Mesothelial cell of epicardium (in vitro differentiated cells): Measurements from ENCODE around the gene STAT3. TPM values are rescaled to one million over a fixed set of nuclear protein-coding genes. Genes with fewer than 3 reads are reported as not detected.

Experiments
- DNase-seq, 2 experiments: peaks; one replicate each; pipeline ENCODE4 v3.0.0; 2021; ENCODE audit warnings: low spot score in 2 of 2; ENCODE audit not compliant: unreplicated experiment in 2 of 2
- H3K27ac Mint-ChIP-seq: 2 replicates; pipeline ENCODE4 v1.8.0; 2021; ENCODE audit warnings: mixed read lengths
- H3K27me3 Mint-ChIP-seq: 2 replicates; pipeline ENCODE4 v1.8.0; 2021; ENCODE audit warnings: low read depth, mixed read lengths
- H3K36me3 Mint-ChIP-seq: 2 replicates; pipeline ENCODE4 v1.8.0; 2021; ENCODE audit warnings: mixed read lengths
- H3K4me1 Mint-ChIP-seq: 2 replicates; pipeline ENCODE4 v1.8.0; 2021; ENCODE audit warnings: mixed read lengths
- H3K4me3 Mint-ChIP-seq: 2 replicates; pipeline ENCODE4 v1.8.0; 2021; ENCODE audit warnings: mild to moderate bottlenecking, moderate library complexity, mixed read lengths
- H3K9me3 Mint-ChIP-seq: 2 replicates; pipeline ENCODE4 v1.8.0; 2021; ENCODE audit warnings: mixed read lengths
- CTCF ChIP-seq: fragments of 200-600 bp; sonication (generic); IDR thresholded peaks from one replicate; pipeline ENCODE4 v1.5.0; 2021; ENCODE audit warnings: antibody characterized with exemption; ENCODE audit not compliant: unreplicated experiment
- total RNA-seq: library from RNA; stranded (reverse); gene quantifications from 3 replicates; pipeline ENCODE4 v1.2.1, GENCODE V29; 2021

The STAT3 gene
- total RNA-seq, 1 donor from 2014 or later, result 118 TPM

GRCh38 chr17:42287977-42288802 lies 100.1 kb downstream of the STAT3 start, which contains the start of gene STAT5A:
TSS of gene STAT5A (plus strand) at chr17:42288498. CDS start at chr17:42289412, 914 bp downstream.
- peaks cover 14% of the 10 kb centered on the region for H3K27me3 Mint-ChIP-seq
- peaks cover 12% of the 10 kb centered on the region for H3K4me1 Mint-ChIP-seq
- no peak for TF ChIP-seq CTCF
- peak within 1 kb of the TSS; percentile 67 for H3K4me3 Mint-ChIP-seq
- H3K36me3 Mint-ChIP-seq, result no peaks in the 10 kb centered on the region
- no peaks in the 10 kb centered on the region for H3K9me3 Mint-ChIP-seq
- H3K27ac Mint-ChIP-seq, result no peak within 1 kb of the TSS
- peak in 1 of 2 experiments; percentile 67 for DNase-seq

GRCh38 chr17:42287305-42287976 lies 100.8 kb downstream of the STAT3 start:
- peak overlapping the region; percentile 67 for H3K4me3 Mint-ChIP-seq
- TF ChIP-seq CTCF, result no peak
- no peak overlapping the region for H3K27ac Mint-ChIP-seq
- H3K4me1 Mint-ChIP-seq, result peaks cover 12% of the 10 kb centered on the region
- H3K9me3 Mint-ChIP-seq, result no peaks in the 10 kb centered on the region
- peaks cover 14% of the 10 kb centered on the region for H3K27me3 Mint-ChIP-seq
- DNase-seq, result no peak
- H3K36me3 Mint-ChIP-seq, result no peaks in the 10 kb centered on the region

- H3K36me3 Mint-ChIP-seq, result no peaks in the 10 kb centered on the region
- H3K4me3 Mint-ChIP-seq, result peak overlapping the region; percentile 67
- H3K4me1 Mint-ChIP-seq, result peaks cover 12% of the 10 kb centered on the region
- no peaks in the 10 kb centered on the region for H3K9me3 Mint-ChIP-seq
- H3K27me3 Mint-ChIP-seq, result peaks cover 14% of the 10 kb centered on the region
- no peak for DNase-seq
- no peak for TF ChIP-seq CTCF
- peak overlapping the region; percentile 7 for H3K27ac Mint-ChIP-seq
These were observed 101.6 kb downstream of the STAT3 start for GRCh38 chr17:42286411-42287221.

GRCh38 chr17:42285346-42286050 lies 102.7 kb downstream of the STAT3 start:
- no peaks in the 10 kb centered on the region for H3K9me3 Mint-ChIP-seq
- no peak overlapping the region for H3K4me3 Mint-ChIP-seq
- H3K36me3 Mint-ChIP-seq, result no peaks in the 10 kb centered on the region
- TF ChIP-seq CTCF, result no peak
- DNase-seq, result no peak
- peaks cover 12% of the 10 kb centered on the region for H3K4me1 Mint-ChIP-seq
- peaks cover 14% of the 10 kb centered on the region for H3K27me3 Mint-ChIP-seq
- H3K27ac Mint-ChIP-seq, result no peak overlapping the region

GRCh38 chr17:42284566-42284965 lies 103.7 kb downstream of the STAT3 start:
- peaks cover 12% of the 10 kb centered on the region for H3K4me1 Mint-ChIP-seq
- no peak overlapping the region for H3K4me3 Mint-ChIP-seq
- H3K36me3 Mint-ChIP-seq, result no peaks in the 10 kb centered on the region
- no peak for DNase-seq
- H3K27me3 Mint-ChIP-seq, result peaks cover 14% of the 10 kb centered on the region
- no peak overlapping the region for H3K27ac Mint-ChIP-seq
- no peaks in the 10 kb centered on the region for H3K9me3 Mint-ChIP-seq
- no peak for TF ChIP-seq CTCF
